OCI-LY1 (cell line): ENCODE data around the gene PRKG1.

ENCODE experiments used
- EZH2 ChIP-seq: fragments of 200-600 bp; sonication (generic), shearing (Covaris generic); IDR thresholded peaks from 2 replicates; pipeline ENCODE4 v1.8.0; 2017; ENCODE audit warnings: borderline replicate concordance, mixed run types, mild to moderate bottlenecking, antibody characterized with exemption, low read length, moderate library complexity, mixed read lengths
- TF ChIP-seq, protein P1 (sequence below): fragments of 200-600 bp; sonication (generic), shearing (Covaris generic); IDR thresholded peaks from 2 replicates; pipeline ENCODE4 v1.5.1; 2017; ENCODE audit warnings: mild to moderate bottlenecking, antibody characterized with exemption, low read length, moderate library complexity, mixed read lengths

DNA sequence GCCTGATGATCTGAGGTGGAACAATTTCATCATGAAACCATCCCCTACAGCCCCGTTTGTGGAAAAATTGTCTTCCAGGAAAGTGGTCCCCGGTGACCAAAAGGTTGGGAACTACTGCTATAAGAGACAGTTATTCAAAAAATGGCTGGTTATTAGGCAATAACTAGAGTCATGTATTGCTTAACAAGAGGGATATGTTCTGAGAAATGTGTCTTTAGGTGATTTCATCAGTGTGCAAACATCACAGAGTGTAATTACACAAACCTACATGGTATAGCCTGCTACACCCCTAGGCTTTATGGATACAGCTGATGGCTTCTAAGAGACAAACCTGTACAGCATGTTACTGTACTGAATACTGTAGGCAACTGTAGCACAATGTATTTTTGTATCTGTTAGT is 696.4 kb downstream of the PRKG1 start:
- TF ChIP-seq EZH2: no peak
- TF ChIP-seq, protein P1, sequence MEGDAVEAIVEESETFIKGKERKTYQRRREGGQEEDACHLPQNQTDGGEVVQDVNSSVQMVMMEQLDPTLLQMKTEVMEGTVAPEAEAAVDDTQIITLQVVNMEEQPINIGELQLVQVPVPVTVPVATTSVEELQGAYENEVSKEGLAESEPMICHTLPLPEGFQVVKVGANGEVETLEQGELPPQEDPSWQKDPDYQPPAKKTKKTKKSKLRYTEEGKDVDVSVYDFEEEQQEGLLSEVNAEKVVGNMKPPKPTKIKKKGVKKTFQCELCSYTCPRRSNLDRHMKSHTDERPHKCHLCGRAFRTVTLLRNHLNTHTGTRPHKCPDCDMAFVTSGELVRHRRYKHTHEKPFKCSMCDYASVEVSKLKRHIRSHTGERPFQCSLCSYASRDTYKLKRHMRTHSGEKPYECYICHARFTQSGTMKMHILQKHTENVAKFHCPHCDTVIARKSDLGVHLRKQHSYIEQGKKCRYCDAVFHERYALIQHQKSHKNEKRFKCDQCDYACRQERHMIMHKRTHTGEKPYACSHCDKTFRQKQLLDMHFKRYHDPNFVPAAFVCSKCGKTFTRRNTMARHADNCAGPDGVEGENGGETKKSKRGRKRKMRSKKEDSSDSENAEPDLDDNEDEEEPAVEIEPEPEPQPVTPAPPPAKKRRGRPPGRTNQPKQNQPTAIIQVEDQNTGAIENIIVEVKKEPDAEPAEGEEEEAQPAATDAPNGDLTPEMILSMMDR: no peak
